Measurements from ENCODE around the gene IER3. TPM values are rescaled to one million over a fixed set of nuclear protein-coding genes. Genes with fewer than 3 reads are reported as not detected.
A peak's percentile ranks its signal among the peaks of the same experiment; 100 is the strongest.

The IER3 gene
- total and polyA plus RNA-seq, 9 of the 15 experiments (the other 6 are each of a cell fraction or from before 2014, with no cell fraction given) = 1.5 to 30.0 (median 11.5) TPM

GRCh38 chr6:30724906-30725667 lies 19.3 kb downstream of the IER3 start (continued):
- TF ChIP-seq, protein P1, sequence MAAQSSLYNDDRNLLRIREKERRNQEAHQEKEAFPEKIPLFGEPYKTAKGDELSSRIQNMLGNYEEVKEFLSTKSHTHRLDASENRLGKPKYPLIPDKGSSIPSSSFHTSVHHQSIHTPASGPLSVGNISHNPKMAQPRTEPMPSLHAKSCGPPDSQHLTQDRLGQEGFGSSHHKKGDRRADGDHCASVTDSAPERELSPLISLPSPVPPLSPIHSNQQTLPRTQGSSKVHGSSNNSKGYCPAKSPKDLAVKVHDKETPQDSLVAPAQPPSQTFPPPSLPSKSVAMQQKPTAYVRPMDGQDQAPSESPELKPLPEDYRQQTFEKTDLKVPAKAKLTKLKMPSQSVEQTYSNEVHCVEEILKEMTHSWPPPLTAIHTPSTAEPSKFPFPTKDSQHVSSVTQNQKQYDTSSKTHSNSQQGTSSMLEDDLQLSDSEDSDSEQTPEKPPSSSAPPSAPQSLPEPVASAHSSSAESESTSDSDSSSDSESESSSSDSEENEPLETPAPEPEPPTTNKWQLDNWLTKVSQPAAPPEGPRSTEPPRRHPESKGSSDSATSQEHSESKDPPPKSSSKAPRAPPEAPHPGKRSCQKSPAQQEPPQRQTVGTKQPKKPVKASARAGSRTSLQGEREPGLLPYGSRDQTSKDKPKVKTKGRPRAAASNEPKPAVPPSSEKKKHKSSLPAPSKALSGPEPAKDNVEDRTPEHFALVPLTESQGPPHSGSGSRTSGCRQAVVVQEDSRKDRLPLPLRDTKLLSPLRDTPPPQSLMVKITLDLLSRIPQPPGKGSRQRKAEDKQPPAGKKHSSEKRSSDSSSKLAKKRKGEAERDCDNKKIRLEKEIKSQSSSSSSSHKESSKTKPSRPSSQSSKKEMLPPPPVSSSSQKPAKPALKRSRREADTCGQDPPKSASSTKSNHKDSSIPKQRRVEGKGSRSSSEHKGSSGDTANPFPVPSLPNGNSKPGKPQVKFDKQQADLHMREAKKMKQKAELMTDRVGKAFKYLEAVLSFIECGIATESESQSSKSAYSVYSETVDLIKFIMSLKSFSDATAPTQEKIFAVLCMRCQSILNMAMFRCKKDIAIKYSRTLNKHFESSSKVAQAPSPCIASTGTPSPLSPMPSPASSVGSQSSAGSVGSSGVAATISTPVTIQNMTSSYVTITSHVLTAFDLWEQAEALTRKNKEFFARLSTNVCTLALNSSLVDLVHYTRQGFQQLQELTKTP (IDR thresholded peaks at IDR 0.05; ENCODE audit: low read depth in 1 of 2, partially characterized antibody in 2 of 2) = no peak
- TF ChIP-seq, protein P2, sequence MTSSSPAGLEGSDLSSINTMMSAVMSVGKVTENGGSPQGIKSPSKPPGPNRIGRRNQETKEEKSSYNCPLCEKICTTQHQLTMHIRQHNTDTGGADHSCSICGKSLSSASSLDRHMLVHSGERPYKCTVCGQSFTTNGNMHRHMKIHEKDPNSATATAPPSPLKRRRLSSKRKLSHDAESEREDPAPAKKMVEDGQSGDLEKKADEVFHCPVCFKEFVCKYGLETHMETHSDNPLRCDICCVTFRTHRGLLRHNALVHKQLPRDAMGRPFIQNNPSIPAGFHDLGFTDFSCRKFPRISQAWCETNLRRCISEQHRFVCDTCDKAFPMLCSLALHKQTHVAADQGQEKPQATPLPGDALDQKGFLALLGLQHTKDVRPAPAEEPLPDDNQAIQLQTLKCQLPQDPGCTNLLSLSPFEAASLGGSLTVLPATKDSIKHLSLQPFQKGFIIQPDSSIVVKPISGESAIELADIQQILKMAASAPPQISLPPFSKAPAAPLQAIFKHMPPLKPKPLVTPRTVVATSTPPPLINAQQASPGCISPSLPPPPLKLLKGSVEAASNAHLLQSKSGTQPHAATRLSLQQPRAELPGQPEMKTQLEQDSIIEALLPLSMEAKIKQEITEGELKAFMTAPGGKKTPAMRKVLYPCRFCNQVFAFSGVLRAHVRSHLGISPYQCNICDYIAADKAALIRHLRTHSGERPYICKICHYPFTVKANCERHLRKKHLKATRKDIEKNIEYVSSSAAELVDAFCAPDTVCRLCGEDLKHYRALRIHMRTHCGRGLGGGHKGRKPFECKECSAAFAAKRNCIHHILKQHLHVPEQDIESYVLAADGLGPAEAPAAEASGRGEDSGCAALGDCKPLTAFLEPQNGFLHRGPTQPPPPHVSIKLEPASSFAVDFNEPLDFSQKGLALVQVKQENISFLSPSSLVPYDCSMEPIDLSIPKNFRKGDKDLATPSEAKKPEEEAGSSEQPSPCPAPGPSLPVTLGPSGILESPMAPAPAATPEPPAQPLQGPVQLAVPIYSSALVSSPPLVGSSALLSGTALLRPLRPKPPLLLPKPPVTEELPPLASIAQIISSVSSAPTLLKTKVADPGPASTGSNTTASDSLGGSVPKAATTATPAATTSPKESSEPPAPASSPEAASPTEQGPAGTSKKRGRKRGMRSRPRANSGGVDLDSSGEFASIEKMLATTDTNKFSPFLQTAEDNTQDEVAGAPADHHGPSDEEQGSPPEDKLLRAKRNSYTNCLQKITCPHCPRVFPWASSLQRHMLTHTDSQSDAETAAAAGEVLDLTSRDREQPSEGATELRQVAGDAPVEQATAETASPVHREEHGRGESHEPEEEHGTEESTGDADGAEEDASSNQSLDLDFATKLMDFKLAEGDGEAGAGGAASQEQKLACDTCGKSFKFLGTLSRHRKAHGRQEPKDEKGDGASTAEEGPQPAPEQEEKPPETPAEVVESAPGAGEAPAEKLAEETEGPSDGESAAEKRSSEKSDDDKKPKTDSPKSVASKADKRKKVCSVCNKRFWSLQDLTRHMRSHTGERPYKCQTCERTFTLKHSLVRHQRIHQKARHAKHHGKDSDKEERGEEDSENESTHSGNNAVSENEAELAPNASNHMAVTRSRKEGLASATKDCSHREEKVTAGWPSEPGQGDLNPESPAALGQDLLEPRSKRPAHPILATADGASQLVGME (CRISPR knock-in tag; IDR thresholded peaks at IDR 0.05) = no peak
- TF ChIP-seq RUNX1 (IDR thresholded peaks at IDR 0.05; ENCODE audit: low read depth) (no peak), RBBP5 (IDR thresholded peaks at IDR 0.05; ENCODE audit: borderline replicate concordance, insufficient read depth, low read length, poor library complexity, severe bottlenecking) (no peak), ZNF133 (CRISPR knock-in tag; IDR thresholded peaks at IDR 0.05) (no peak), BRD9 (IDR thresholded peaks at IDR 0.05; ENCODE audit: low read depth, partially characterized antibody) (no peak), HOXB6 (CRISPR knock-in tag; IDR thresholded peaks at IDR 0.05; ENCODE audit: borderline replicate concordance) (no peak)
- TF ChIP-seq, protein P3, sequence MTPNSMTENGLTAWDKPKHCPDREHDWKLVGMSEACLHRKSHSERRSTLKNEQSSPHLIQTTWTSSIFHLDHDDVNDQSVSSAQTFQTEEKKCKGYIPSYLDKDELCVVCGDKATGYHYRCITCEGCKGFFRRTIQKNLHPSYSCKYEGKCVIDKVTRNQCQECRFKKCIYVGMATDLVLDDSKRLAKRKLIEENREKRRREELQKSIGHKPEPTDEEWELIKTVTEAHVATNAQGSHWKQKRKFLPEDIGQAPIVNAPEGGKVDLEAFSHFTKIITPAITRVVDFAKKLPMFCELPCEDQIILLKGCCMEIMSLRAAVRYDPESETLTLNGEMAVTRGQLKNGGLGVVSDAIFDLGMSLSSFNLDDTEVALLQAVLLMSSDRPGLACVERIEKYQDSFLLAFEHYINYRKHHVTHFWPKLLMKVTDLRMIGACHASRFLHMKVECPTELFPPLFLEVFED (CRISPR knock-in tag; conservative IDR thresholded peaks at IDR 0.05) = peak; percentile 63; the same call in 1 of the 2 replicates
